ENCODE measurements around the gene ZFP36L1. TPM values are rescaled to one million over a fixed set of nuclear protein-coding genes. Genes with fewer than 3 reads are reported as not detected.

Gene ZFP36L1
- total RNA-seq, 1 donor from 2014 or later = 884 TPM

Other genes starting within 250 kb of the ZFP36L1 start
- 0.22 and 0.29 TPM in 2 replicates for gene ACTN1, start 186.2 kb upstream of the ZFP36L1 start, total RNA-seq